ENCODE measurements around the gene USP16. TPM values are rescaled to one million over a fixed set of nuclear protein-coding genes. Genes with fewer than 3 reads are reported as not detected.
A peak's percentile ranks its signal among the peaks of the same experiment; 100 is the strongest.

USP16 gene
- total and polyA plus RNA-seq, 2 donors (not counting 1 experiment from before 2014, with no cell fraction given): 13.1 to 54.7 TPM

DNA sequence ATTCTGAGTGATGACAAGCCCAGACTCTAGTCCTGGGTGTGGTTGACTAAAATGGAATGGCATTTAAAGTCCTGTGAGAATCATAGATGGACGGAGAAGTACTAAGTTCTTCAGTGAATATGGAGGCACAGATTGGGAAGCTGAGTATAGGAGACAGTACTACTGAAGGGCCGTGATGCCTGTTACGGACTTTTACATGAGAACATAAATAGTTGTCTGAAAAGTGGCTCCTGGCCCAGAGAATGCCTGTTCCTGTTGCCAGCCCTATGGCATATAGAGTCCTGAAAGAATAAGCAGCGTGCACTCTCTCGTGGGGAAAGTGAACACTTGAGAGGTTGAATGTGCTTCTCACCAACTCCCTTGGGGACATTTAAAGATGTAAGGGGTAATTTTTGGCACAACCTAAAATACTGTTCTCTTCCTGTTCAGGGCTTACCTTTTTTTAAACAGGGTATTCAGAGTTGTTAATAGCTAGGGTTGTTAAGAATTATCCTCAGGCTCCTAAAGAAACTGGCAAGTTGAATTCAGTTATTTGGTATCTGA, 28.6 kb downstream of the USP16 start:
- peaks cover 0 to 4% (median 0%) of the 10 kb centered on the region in 3 donors for H3K9me3 ChIP-seq (ENCODE audit: control extremely low read depth in 1 of 3, control insufficient read depth in 2 of 3, insufficient read depth in 1 of 3, low read length in 2 of 3)
- ATAC-seq (ENCODE audit: low read depth): no peak
- CTCF ChIA-PET: no interaction called here
- H4K20me1 ChIP-seq (ENCODE audit: control insufficient read depth, insufficient read depth, low read length, poor library complexity, severe bottlenecking): no peaks in the 10 kb centered on the region
- no peaks in the 10 kb centered on the region for H3K9me3 Mint-ChIP-seq (ENCODE audit: insufficient read depth)
- peaks cover 6 to 10% of the 10 kb centered on the region in 2 donors for H3K4me1 ChIP-seq (ENCODE audit: control insufficient read depth in 2 of 2, insufficient read depth in 2 of 2, low read length in 2 of 2)
- no peaks in the 10 kb centered on the region for H3K79me2 ChIP-seq (ENCODE audit: control insufficient read depth, insufficient read depth, low read length)
- no peak overlapping the region for H2AFZ ChIP-seq (ENCODE audit: insufficient read depth, low read depth, low read length, poor library complexity, severe bottlenecking)
- peak overlapping the region in 1 of 2 donors; percentile 44 for H3K27ac ChIP-seq (ENCODE audit: low read length in 2 of 2)
- peaks cover 7 to 80% of the 10 kb centered on the region in 2 experiments for H3K36me3 ChIP-seq (replicated peaks in 1 of 2; ENCODE audit: control extremely low read depth in 1 of 2, control insufficient read depth in 1 of 2, extremely low read depth in 1 of 2, insufficient read depth in 2 of 2, low read length in 1 of 2)
- no peak overlapping the region for H3K9ac ChIP-seq (ENCODE audit: low read length)
- no peak for TF ChIP-seq EZH2 (IDR thresholded peaks at IDR 0.05; ENCODE audit: borderline replicate concordance, insufficient read depth, low read depth, low read length, poor library complexity, severe bottlenecking)
- TF ChIP-seq, protein P1, sequence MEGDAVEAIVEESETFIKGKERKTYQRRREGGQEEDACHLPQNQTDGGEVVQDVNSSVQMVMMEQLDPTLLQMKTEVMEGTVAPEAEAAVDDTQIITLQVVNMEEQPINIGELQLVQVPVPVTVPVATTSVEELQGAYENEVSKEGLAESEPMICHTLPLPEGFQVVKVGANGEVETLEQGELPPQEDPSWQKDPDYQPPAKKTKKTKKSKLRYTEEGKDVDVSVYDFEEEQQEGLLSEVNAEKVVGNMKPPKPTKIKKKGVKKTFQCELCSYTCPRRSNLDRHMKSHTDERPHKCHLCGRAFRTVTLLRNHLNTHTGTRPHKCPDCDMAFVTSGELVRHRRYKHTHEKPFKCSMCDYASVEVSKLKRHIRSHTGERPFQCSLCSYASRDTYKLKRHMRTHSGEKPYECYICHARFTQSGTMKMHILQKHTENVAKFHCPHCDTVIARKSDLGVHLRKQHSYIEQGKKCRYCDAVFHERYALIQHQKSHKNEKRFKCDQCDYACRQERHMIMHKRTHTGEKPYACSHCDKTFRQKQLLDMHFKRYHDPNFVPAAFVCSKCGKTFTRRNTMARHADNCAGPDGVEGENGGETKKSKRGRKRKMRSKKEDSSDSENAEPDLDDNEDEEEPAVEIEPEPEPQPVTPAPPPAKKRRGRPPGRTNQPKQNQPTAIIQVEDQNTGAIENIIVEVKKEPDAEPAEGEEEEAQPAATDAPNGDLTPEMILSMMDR (IDR thresholded peaks at IDR 0.05): no peak
- POLR2A ChIA-PET: interaction anchor here (0.5 kb wide), 1 partner anchor 44 kb away, joined by 8 read pairs; no protein-coding TSS in a partner anchor
- DNase-seq: no peak
- no peak overlapping the region for H3K4me3 Mint-ChIP-seq
- H3K27me3 ChIP-seq (replicated peaks in 1 of 4; ENCODE audit: control extremely low read depth in 1 of 4, control insufficient read depth in 3 of 4, insufficient read depth in 4 of 4, low read length in 3 of 4): no peaks in the 10 kb centered on the region
- intact Hi-C loops (cut with micrococcal nuclease): no loop called here
- H3K4me1 Mint-ChIP-seq: no peaks in the 10 kb centered on the region
- WGBS (ENCODE audit: insufficient coverage): 43% methylated on average over 5 of the region's 5 CpGs
- no peaks in the 10 kb centered on the region for H3K27me3 Mint-ChIP-seq
- peak overlapping the region; percentile 0 for H3K4me2 ChIP-seq (replicated peaks; ENCODE audit: low read depth, low read length, poor library complexity, severe bottlenecking)
- no peak overlapping the region for H3K4me3 ChIP-seq (ENCODE audit: control extremely low read depth in 1 of 5, extremely low read depth in 1 of 5, insufficient read depth in 1 of 5, low read depth in 2 of 5, low read length in 4 of 5)
- H3K27ac Mint-ChIP-seq: no peak overlapping the region

DNA sequence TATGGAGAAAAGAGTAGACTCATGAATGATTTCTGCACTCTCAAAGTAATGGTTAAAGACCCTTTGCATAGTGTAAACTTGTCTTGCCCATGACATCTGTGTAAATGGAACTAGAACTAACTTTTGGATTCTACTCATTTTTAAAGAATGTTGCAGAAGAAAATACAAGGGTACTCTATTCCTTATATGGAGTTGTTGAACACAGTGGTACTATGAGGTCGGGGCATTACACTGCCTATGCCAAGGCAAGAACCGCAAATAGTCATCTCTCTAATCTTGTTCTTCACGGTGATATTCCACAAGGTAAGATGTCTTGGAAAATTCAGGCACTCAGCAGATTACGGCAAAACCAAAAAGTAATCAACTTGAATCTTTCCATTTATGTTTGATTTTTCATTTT, 29.2 kb downstream of the USP16 start:
- no peak for DNase-seq

More for the DNA sequence above, 29.2 kb downstream of the USP16 start:
- Histone ChIP-seq H3K4me3 (ENCODE audit: control extremely low read depth in 1 of 5, extremely low read depth in 1 of 5, insufficient read depth in 1 of 5, low read depth in 2 of 5, low read length in 4 of 5) (no peak overlapping the region), H3K9ac (ENCODE audit: low read length) (no peak overlapping the region), H3K9me3 (ENCODE audit: control extremely low read depth in 1 of 3, control insufficient read depth in 2 of 3, insufficient read depth in 1 of 3, low read length in 2 of 3) (peaks cover 0 to 4% (median 0%) of the 10 kb centered on the region in 3 donors), H3K4me1 (ENCODE audit: control insufficient read depth in 2 of 2, insufficient read depth in 2 of 2, low read length in 2 of 2) (peaks cover 6 to 10% of the 10 kb centered on the region in 2 donors), H3K4me2 (replicated peaks; ENCODE audit: low read depth, low read length, poor library complexity, severe bottlenecking) (no peak overlapping the region), H2AFZ (ENCODE audit: insufficient read depth, low read depth, low read length, poor library complexity, severe bottlenecking) (no peak overlapping the region), H3K79me2 (ENCODE audit: control insufficient read depth, insufficient read depth, low read length) (no peaks in the 10 kb centered on the region), H3K36me3 (replicated peaks in 1 of 2; ENCODE audit: control extremely low read depth in 1 of 2, control insufficient read depth in 1 of 2, extremely low read depth in 1 of 2, insufficient read depth in 2 of 2, low read length in 1 of 2) (peaks cover 7 to 76% of the 10 kb centered on the region in 2 experiments), H3K27ac (ENCODE audit: low read length in 2 of 2) (peak overlapping the region in 1 of 2 donors; percentile 44), H3K27me3 (replicated peaks in 1 of 4; ENCODE audit: control extremely low read depth in 1 of 4, control insufficient read depth in 3 of 4, insufficient read depth in 4 of 4, low read length in 3 of 4) (no peaks in the 10 kb centered on the region), H4K20me1 (ENCODE audit: control insufficient read depth, insufficient read depth, low read length, poor library complexity, severe bottlenecking) (no peaks in the 10 kb centered on the region)
- CTCF ChIA-PET: no interaction called here
- no peak overlapping the region for H3K4me3 Mint-ChIP-seq
- H3K27ac Mint-ChIP-seq: peak overlapping the region; percentile 5
- H3K4me1 Mint-ChIP-seq: no peaks in the 10 kb centered on the region
- POLR2A ChIA-PET: interaction anchor here (0.5 kb wide), 1 partner anchor 44 kb away, joined by 8 read pairs; no protein-coding TSS in a partner anchor
- WGBS (ENCODE audit: insufficient coverage): no CpG with 5 or more reads among the region's 4 CpGs
- ATAC-seq (ENCODE audit: low read depth): no peak
- no peaks in the 10 kb centered on the region for H3K27me3 Mint-ChIP-seq
- intact Hi-C loops (cut with micrococcal nuclease): no loop called here
- TF ChIP-seq, protein P1 (IDR thresholded peaks at IDR 0.05): no peak
- TF ChIP-seq EZH2 (IDR thresholded peaks at IDR 0.05; ENCODE audit: borderline replicate concordance, insufficient read depth, low read depth, low read length, poor library complexity, severe bottlenecking): no peak
- H3K9me3 Mint-ChIP-seq (ENCODE audit: insufficient read depth): no peaks in the 10 kb centered on the region
